GM23248 (cell line): ENCODE measurements around the gene PRKAR1B. TPM values are rescaled to one million over a fixed set of nuclear protein-coding genes. Genes with fewer than 3 reads are reported as not detected.
"Not testable (repeated sequence)": the region's sequence is repeated elsewhere in the genome, so short reads cannot be mapped to it uniquely, and the experiment has no call there.

Experiments
- DNase-seq: peaks from one replicate; pipeline ENCODE4 v3.0.0-alpha.2; 2015
- H2AFZ ChIP-seq: fragments of 200-600 bp; sonication (generic); 2 replicates; pipeline ENCODE4 v1.6.1; 2016; ENCODE audit warnings: antibody characterized with exemption
- H3F3A ChIP-seq: fragments of 200-600 bp; sonication (generic); 2 replicates; pipeline ENCODE4 v1.6.1; 2016; ENCODE audit warnings: mild to moderate bottlenecking, antibody characterized with exemption, mixed run types; ENCODE audit not compliant: insufficient read depth
- H3K27ac ChIP-seq: fragments of 200-600 bp; sonication (generic); 2 replicates; pipeline ENCODE4 v1.5.1; 2016; ENCODE audit warnings: mild to moderate bottlenecking
- H3K27me3 ChIP-seq: fragments of 200-600 bp; sonication (generic); replicated peaks from 2 replicates; pipeline ENCODE4 v1.6.1; 2016; ENCODE audit warnings: mild to moderate bottlenecking; ENCODE audit not compliant: insufficient read depth
- H3K36me3 ChIP-seq: fragments of 200-600 bp; sonication (generic); 2 replicates; pipeline ENCODE4 v1.6.1; 2016; ENCODE audit warnings: low read depth, mild to moderate bottlenecking
- H3K4me1 ChIP-seq: fragments of 200-600 bp; sonication (generic); 2 replicates; pipeline ENCODE4 v1.6.1; 2016; ENCODE audit warnings: mild to moderate bottlenecking; ENCODE audit not compliant: insufficient read depth
- H3K4me2 ChIP-seq: fragments of 200-600 bp; sonication (generic); one replicate; pipeline ENCODE4 v1.6.1; 2016; ENCODE audit warnings: mild to moderate bottlenecking; ENCODE audit not compliant: unreplicated experiment
- H3K4me3 ChIP-seq: fragments of 200-600 bp; sonication (generic); 2 replicates; pipeline ENCODE4 v1.5.1; 2016; ENCODE audit warnings: mild to moderate bottlenecking
- H3K79me2 ChIP-seq: fragments of 200-600 bp; sonication (generic); 2 replicates; pipeline ENCODE4 v1.6.1; 2016; ENCODE audit warnings: mild to moderate bottlenecking; ENCODE audit not compliant: insufficient read depth
- H3K9ac ChIP-seq: fragments of 200-600 bp; sonication (generic); 2 replicates; pipeline ENCODE4 v1.6.1; 2016; ENCODE audit warnings: mild to moderate bottlenecking
- H3K9me2 ChIP-seq: fragments of 200-600 bp; sonication (generic); 2 replicates; pipeline ENCODE4 v1.6.1; 2016; ENCODE audit warnings: mixed run types, mild to moderate bottlenecking, moderate library complexity; ENCODE audit not compliant: insufficient read depth
- H3K9me3 ChIP-seq: fragments of 200-600 bp; sonication (generic); one replicate; pipeline ENCODE4 v1.6.1; 2017; ENCODE audit warnings: low read depth
- H4K20me1 ChIP-seq: fragments of 200-600 bp; sonication (generic); 2 replicates; pipeline ENCODE4 v1.6.0; 2016; ENCODE audit not compliant: insufficient read depth
- EZH2 ChIP-seq: fragments of 200-600 bp; sonication (generic); IDR thresholded peaks from 2 replicates; pipeline ENCODE4 v1.6.1; 2018; ENCODE audit warnings: antibody characterized with exemption, mild to moderate bottlenecking; ENCODE audit not compliant: insufficient read depth, poor library complexity, severe bottlenecking
- EZH2phosphoT487 ChIP-seq: fragments of 200-600 bp; sonication (generic); IDR thresholded peaks from 2 replicates; pipeline ENCODE4 v1.6.1; 2018; ENCODE audit warnings: antibody characterized with exemption, moderate library complexity, mild to moderate bottlenecking, low read depth; ENCODE audit not compliant: insufficient read depth
- WGBS, 2 experiments: methylation state at CpG; one replicate each; pipeline ENCODE4 v1.1.6; 2015 to 2017; ENCODE audit warnings: low lambda C conversion rate in 2 of 2, low coverage in 1 of 2; ENCODE audit errors: missing lambda C conversion rate in 2 of 2; 5-methylcytosine and 5-hydroxymethylcytosine counted together
- in situ Hi-C: fragments of 300-500 bp; cut with MboI; formaldehyde crosslinking; loops from 2 replicates; pipeline ENCODE4 v1.15.0; 2020
- polyA plus RNA-seq: library from polyadenylated mRNA; unstranded; fragments of >200 nt; fragmentation: Nextera tagmentation; extraction: Ambion mirVana; gene quantifications from 2 replicates; pipeline ENCODE4 v1.2.1, GENCODE V29; 2016
- total RNA-seq: library from RNA; depleted of rRNA; stranded (reverse); fragments of >200 nt; shearing (Covaris generic); gene quantifications from 2 replicates; pipeline ENCODE4 v1.2.3, GENCODE V29; 2014

The PRKAR1B gene
- total and polyA plus RNA-seq, 2 experiments from 2014 or later, result 10.2 to 12.9 TPM

DNA sequence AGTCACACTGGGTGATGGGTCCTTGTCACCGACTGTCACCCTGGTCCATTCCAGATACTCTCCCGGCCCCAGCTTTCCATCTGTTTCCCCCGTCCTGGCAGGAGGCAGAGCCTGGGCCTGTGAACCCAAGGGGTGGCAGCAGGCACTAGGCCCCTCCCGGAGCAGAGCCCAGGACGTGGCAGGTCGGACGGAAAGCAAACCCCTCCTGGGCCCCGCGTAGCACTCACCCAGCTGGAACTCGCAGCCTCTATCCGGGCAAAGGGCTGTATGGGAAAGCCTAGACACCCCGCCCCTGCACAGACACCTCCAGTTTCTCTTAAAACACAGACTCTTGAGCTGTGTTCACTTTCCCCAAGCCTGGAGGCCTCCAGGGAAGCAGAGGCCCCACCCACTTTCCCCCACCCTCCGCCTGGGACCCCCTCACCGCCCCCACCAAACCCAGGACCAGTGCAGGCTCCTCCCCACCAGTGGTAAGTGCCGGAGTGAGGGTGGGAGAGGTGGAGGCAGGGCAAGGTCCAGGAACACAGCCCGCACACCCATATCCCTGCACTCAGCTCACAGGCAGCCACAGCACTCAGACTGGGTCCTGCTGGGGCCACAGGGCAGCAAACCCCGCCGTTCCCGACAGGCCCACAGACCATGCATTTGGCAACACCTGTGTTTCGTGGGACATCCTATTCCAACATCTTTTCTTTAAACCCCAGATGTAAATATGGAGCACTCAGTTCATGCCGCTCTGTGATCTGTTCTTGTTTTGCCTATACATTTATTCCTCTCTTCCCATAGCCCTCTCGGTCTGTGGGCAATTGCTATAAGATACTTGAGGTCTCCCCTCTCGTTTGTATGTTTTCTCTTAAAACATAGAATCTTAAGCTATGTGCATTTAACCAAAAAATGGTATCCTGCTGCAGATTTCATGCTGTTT is 109.2 kb downstream of the PRKAR1B start:
- H3K36me3 ChIP-seq, result 0 out of 2 replicates have a peak, but pooled peaks cover 5% of the 10 kb centered on the region
- H2AFZ ChIP-seq, result no peak overlapping the region
- WGBS, 2 experiments, result 82 to 83% methylated on average over 22 to 23 of the region's 23 CpGs
- no peak overlapping the region for H3K4me2 ChIP-seq
- no peak overlapping the region for H3K27ac ChIP-seq
- H3K9ac ChIP-seq, result no peak overlapping the region
- in situ Hi-C loops, result no loop called here
- H3K4me3 ChIP-seq, result no peak overlapping the region
- TF ChIP-seq EZH2 (no peak), EZH2phosphoT487 (no peak)
- H3K27me3 ChIP-seq, result no peaks in the 10 kb centered on the region
- no peaks in the 10 kb centered on the region for H3K4me1 ChIP-seq
- H3K9me2 ChIP-seq, result no peaks in the 10 kb centered on the region
- H3F3A ChIP-seq, result no peaks in the 10 kb centered on the region
- H4K20me1 ChIP-seq, result no peaks in the 10 kb centered on the region
- DNase-seq, result no peak
- H3K79me2 ChIP-seq, result no peaks in the 10 kb centered on the region
- H3K9me3 ChIP-seq, result no peaks in the 10 kb centered on the region

DNA sequence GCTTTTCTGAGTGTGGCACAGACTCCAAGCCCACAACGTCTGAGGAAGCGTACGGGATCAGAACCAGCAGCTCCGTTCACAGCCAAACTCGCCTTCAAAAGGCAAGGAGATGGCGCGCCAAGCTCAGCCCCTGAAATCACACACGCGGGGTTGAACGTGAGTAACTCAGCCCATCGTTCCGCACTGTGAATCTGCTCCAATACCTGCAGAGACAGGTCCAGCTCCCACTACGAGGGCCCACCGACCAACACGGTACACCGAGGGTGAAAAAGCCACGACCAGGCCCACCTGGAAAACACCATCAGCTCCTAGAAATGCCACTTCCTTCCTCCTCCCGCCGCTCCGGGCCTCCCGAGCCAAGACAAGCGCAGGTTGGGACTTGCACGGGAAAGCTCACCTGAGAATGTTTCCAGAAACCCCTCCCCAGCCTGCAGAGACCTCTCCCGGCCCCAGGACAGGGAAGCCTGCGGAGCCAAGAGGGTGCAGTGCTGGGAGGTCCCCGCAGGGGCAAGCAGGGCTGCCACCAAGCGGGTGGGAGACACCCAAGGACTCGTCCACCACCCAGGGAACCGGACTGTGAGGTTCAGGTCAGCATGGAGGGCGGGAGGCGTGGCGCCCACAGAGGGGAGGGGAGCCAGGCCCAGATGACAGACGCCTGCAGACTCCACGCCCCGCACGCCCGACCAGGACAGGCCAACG is 113.5 kb downstream of the PRKAR1B start:
- H3K9me2 ChIP-seq, result 0 out of 2 replicates have a peak, but pooled peaks cover 2% of the 10 kb centered on the region
- H2AFZ ChIP-seq, result no peak overlapping the region
- no peaks in the 10 kb centered on the region for H4K20me1 ChIP-seq
- no peak overlapping the region for H3K9ac ChIP-seq
- no peaks in the 10 kb centered on the region for H3K9me3 ChIP-seq
- H3K79me2 ChIP-seq, result no peaks in the 10 kb centered on the region
- no peak for DNase-seq
- H3K27me3 ChIP-seq, result no peaks in the 10 kb centered on the region
- H3F3A ChIP-seq, result no peaks in the 10 kb centered on the region
- 78 to 84% methylated on average over 36 to 37 of the region's 38 CpGs for WGBS, 2 experiments
- TF ChIP-seq EZH2phosphoT487 (no peak), EZH2 (no peak)
- H3K4me3 ChIP-seq, result no peak overlapping the region
- H3K36me3 ChIP-seq, result no peaks in the 10 kb centered on the region
- no peak overlapping the region for H3K27ac ChIP-seq
- in situ Hi-C loops, result no loop called here
- no peaks in the 10 kb centered on the region for H3K4me1 ChIP-seq
- H3K4me2 ChIP-seq, result no peak overlapping the region

DNA sequence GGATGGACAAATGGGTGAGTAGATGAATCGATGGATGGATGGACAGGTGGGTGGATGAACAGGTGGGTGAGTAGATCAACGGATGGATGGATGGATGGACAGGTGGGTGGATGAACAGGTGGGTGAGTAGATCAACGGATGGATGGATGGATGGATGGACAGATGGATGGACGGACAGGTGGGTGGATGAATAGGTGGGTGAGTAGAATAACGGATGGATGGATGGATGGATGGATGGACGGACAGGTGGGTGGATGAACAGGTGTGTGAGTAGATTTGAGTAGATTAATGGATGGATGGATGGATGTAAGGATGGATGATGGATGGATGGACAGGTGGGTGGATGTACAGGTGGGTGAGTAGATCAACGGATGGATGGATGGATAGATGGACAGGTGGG is 115.2 kb downstream of the PRKAR1B start:
- DNase-seq, H3K27me3 ChIP-seq, H3K9ac ChIP-seq, H3K9me2 ChIP-seq, H3K27ac ChIP-seq, H3K9me3 ChIP-seq, H3K4me2 ChIP-seq, H3K36me3 ChIP-seq, H3K79me2 ChIP-seq, in situ Hi-C loops, H4K20me1 ChIP-seq, H3K4me3 ChIP-seq, H3K4me1 ChIP-seq, H3F3A ChIP-seq, H2AFZ ChIP-seq: not testable (repeated sequence)
- 75 to 82% methylated on average over 5 to 7 of the region's 7 CpGs for WGBS, 2 experiments

DNA sequence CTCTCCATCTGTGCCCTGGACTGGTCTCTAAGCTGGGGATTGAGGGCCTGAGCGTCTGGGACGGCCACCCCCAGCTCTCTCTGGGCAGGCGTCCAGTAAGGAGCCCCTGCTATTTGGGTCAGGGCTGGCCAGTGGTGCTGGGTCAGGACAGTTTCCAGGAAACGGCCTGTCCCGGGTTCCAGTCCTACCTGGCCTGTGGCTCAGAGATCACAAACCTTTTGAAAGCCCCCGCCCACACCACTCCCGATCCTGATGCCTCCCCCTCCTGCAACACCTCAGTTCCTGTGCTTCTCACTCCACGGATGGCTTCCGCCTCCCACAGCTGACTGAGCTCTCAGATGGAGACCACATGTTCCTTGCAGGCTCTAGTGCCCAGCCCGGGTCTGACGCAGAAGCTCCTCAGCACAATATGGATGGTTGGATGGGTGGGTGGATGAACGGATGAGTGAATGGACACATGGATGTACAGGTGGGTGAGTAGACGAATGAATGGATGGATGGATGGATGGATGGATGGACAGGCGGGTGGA is 115.7 kb downstream of the PRKAR1B start:
- no peak overlapping the region for H3K4me2 ChIP-seq
- H3K36me3 ChIP-seq, result no peaks in the 10 kb centered on the region
- no peaks in the 10 kb centered on the region for H3K27me3 ChIP-seq
- 31% methylated on average over 14 of the region's 14 CpGs for WGBS, 2 experiments
- H2AFZ ChIP-seq, result no peak overlapping the region
- no peaks in the 10 kb centered on the region for H3K79me2 ChIP-seq
- TF ChIP-seq EZH2phosphoT487, result no peak
- H3K27ac ChIP-seq, result no peak overlapping the region
- no peaks in the 10 kb centered on the region for H3K4me1 ChIP-seq
- no peak overlapping the region for H3K9ac ChIP-seq
- in situ Hi-C loops, result no loop called here
- H4K20me1 ChIP-seq, result no peaks in the 10 kb centered on the region
- H3K9me2 ChIP-seq, result 0 out of 2 replicates have a peak, but pooled peaks cover 2% of the 10 kb centered on the region
- DNase-seq, result no peak
- H3K4me3 ChIP-seq, result no peak overlapping the region
- no peaks in the 10 kb centered on the region for H3K9me3 ChIP-seq
- H3F3A ChIP-seq, result no peaks in the 10 kb centered on the region
